ENCODE results near the gene DENND1B.

DNA sequence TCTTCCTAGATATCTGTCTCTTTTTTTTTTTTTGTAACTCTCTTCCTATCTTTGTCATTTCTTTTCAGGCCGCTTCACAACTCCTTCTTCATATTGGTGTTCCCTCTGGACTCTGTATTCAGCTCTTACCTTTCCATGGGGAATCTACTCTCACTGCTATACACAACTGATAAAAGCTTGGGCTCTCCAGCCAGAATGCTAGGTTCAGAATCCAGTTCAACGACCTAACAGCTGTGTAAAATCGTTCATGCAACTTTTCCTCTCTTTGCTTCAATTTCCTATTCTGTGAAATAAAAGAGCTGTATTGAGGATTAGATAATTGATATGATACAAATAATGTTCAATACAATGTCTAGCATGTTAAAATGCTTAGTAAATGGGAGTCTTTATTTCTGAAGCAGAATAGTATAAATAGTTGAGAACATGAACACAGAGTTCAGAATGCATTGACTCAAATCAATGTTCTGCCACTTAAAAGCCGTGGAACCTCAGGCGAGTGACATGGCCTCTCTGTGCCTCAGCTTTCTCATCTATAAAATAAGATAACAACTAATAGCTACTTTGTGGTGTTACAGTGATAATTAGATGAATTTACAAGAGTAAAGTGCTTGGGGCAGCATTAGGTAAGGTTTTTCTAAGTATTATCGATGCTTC lies 88.5 kb downstream of the DENND1B start:
- TF ChIP-seq, protein P1, sequence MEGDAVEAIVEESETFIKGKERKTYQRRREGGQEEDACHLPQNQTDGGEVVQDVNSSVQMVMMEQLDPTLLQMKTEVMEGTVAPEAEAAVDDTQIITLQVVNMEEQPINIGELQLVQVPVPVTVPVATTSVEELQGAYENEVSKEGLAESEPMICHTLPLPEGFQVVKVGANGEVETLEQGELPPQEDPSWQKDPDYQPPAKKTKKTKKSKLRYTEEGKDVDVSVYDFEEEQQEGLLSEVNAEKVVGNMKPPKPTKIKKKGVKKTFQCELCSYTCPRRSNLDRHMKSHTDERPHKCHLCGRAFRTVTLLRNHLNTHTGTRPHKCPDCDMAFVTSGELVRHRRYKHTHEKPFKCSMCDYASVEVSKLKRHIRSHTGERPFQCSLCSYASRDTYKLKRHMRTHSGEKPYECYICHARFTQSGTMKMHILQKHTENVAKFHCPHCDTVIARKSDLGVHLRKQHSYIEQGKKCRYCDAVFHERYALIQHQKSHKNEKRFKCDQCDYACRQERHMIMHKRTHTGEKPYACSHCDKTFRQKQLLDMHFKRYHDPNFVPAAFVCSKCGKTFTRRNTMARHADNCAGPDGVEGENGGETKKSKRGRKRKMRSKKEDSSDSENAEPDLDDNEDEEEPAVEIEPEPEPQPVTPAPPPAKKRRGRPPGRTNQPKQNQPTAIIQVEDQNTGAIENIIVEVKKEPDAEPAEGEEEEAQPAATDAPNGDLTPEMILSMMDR (IDR thresholded peaks at IDR 0.05), result no peak
- no peak for TF ChIP-seq POLR2A (IDR thresholded peaks at IDR 0.05)

All from testis (tissue), 2 donors.